Measurements from ENCODE around the gene NKIRAS2. TPM values are rescaled to one million over a fixed set of nuclear protein-coding genes. Genes with fewer than 3 reads are reported as not detected.

The NKIRAS2 gene
- polyA plus RNA-seq, 1 donor from 2014 or later = 60.2 TPM

- Histone ChIP-seq H2AFZ (ENCODE audit: low read depth, low read length) (no peak overlapping the region), H3K79me2 (replicated peaks; ENCODE audit: insufficient read depth, low read length) (no peaks in the 10 kb centered on the region), H3K4me2 (ENCODE audit: low read length) (no peak overlapping the region), H3K4me3 (ENCODE audit: low read length) (no peak overlapping the region), H3F3A (ENCODE audit: insufficient read depth, low read length, poor library complexity, severe bottlenecking) (no peaks in the 10 kb centered on the region), H3K27ac (ENCODE audit: low read length) (no peak overlapping the region), H3K9me2 (ENCODE audit: insufficient read depth, low read length) (no peaks in the 10 kb centered on the region), H4K20me1 (ENCODE audit: insufficient read depth) (no peaks in the 10 kb centered on the region), H3K9ac (ENCODE audit: low read length) (no peak overlapping the region), H3K36me3 (ENCODE audit: insufficient read depth, low read length) (no peaks in the 10 kb centered on the region), H3K9me3 (ENCODE audit: low read length) (no peaks in the 10 kb centered on the region), H3K27me3 (ENCODE audit: insufficient read depth, low read depth, low read length) (no peaks in the 10 kb centered on the region)
- TF ChIP-seq SMC3 (conservative IDR thresholded peaks at IDR 0.05; ENCODE audit: poor library complexity) = no peak
- TF ChIP-seq MXI1 (conservative IDR thresholded peaks at IDR 0.05; ENCODE audit: poor library complexity, severe bottlenecking) = no peak
- TF ChIP-seq REST (IDR thresholded peaks at IDR 0.05; ENCODE audit: borderline replicate concordance) = no peak
- TF ChIP-seq CTCF (IDR thresholded peaks at IDR 0.05; ENCODE audit: poor library complexity, severe bottlenecking) = no peak
- no peak for TF ChIP-seq POLR2AphosphoS5 (IDR thresholded peaks at IDR 0.05)
- TF ChIP-seq EP300 (conservative IDR thresholded peaks at IDR 0.05; ENCODE audit: poor library complexity, severe bottlenecking) = no peak
- no peak for TF ChIP-seq RAD21 (conservative IDR thresholded peaks at IDR 0.05)
- no peak for TF ChIP-seq TAF1 (IDR thresholded peaks at IDR 0.05; ENCODE audit: low read depth)
- no peak for TF ChIP-seq EZH2 (IDR thresholded peaks at IDR 0.05; ENCODE audit: borderline replicate concordance, insufficient read depth, low read length, poor library complexity, severe bottlenecking)
Measured at GRCh38 chr17:42060231-42060630, 40.3 kb downstream of the NKIRAS2 start.

GRCh38 chr17:42061646-42062487 is 42.0 kb downstream of the NKIRAS2 start:
- TF ChIP-seq POLR2AphosphoS5 (IDR thresholded peaks at IDR 0.05) (no peak), TAF1 (IDR thresholded peaks at IDR 0.05; ENCODE audit: low read depth) (no peak), EZH2 (IDR thresholded peaks at IDR 0.05; ENCODE audit: borderline replicate concordance, insufficient read depth, low read length, poor library complexity, severe bottlenecking) (no peak), SMC3 (conservative IDR thresholded peaks at IDR 0.05; ENCODE audit: poor library complexity) (no peak), EP300 (conservative IDR thresholded peaks at IDR 0.05; ENCODE audit: poor library complexity, severe bottlenecking) (no peak)
- H3K9ac ChIP-seq (ENCODE audit: low read length) = no peak overlapping the region
- no peak overlapping the region for H3K4me3 ChIP-seq (ENCODE audit: low read length)

More at GRCh38 chr17:42061646-42062487, 42.0 kb downstream of the NKIRAS2 start:
- no peak overlapping the region for H2AFZ ChIP-seq (ENCODE audit: low read depth, low read length)
- no peaks in the 10 kb centered on the region for H3K36me3 ChIP-seq (ENCODE audit: insufficient read depth, low read length)
- no peaks in the 10 kb centered on the region for H3K79me2 ChIP-seq (replicated peaks; ENCODE audit: insufficient read depth, low read length)
- H4K20me1 ChIP-seq (ENCODE audit: insufficient read depth) = no peaks in the 10 kb centered on the region
- H3K27ac ChIP-seq (ENCODE audit: low read length) = no peak overlapping the region
- no peaks in the 10 kb centered on the region for H3K27me3 ChIP-seq (ENCODE audit: insufficient read depth, low read depth, low read length)
- H3K4me2 ChIP-seq (ENCODE audit: low read length) = no peak overlapping the region
- no peaks in the 10 kb centered on the region for H3K9me3 ChIP-seq (ENCODE audit: low read length)
- H3K9me2 ChIP-seq (ENCODE audit: insufficient read depth, low read length) = no peaks in the 10 kb centered on the region
- H3F3A ChIP-seq (ENCODE audit: insufficient read depth, low read length, poor library complexity, severe bottlenecking) = no peaks in the 10 kb centered on the region

All from neural cell (in vitro differentiated cells).